ENCODE data around the gene MT4.

MT4 gene

DNA sequence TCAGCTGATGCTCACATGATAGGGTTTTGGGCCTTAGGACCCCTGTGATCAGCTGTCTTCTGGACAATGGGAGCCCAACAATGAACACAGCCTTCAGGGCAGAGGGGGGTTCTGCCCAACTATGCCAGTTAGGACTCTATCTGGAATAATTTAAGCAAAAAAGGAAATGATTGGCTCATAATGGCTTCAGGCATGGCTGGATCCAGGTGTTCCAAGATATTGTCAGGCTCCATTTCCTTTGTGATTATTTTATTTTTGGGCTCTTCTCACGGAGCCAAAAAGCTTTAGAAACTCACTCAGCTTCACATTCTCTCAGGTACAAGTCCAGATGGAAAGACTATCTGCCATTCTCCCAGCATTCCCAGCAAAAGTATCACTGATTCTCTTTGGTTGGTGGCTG, 40.6 kb downstream of the MT4 start:
- TF ChIP-seq, protein P1, sequence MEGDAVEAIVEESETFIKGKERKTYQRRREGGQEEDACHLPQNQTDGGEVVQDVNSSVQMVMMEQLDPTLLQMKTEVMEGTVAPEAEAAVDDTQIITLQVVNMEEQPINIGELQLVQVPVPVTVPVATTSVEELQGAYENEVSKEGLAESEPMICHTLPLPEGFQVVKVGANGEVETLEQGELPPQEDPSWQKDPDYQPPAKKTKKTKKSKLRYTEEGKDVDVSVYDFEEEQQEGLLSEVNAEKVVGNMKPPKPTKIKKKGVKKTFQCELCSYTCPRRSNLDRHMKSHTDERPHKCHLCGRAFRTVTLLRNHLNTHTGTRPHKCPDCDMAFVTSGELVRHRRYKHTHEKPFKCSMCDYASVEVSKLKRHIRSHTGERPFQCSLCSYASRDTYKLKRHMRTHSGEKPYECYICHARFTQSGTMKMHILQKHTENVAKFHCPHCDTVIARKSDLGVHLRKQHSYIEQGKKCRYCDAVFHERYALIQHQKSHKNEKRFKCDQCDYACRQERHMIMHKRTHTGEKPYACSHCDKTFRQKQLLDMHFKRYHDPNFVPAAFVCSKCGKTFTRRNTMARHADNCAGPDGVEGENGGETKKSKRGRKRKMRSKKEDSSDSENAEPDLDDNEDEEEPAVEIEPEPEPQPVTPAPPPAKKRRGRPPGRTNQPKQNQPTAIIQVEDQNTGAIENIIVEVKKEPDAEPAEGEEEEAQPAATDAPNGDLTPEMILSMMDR (IDR thresholded peaks at IDR 0.05; ENCODE audit: low read depth, low read length) = no peak
- no peak overlapping the region for H3K4me3 ChIP-seq (ENCODE audit: low read depth, low read length)

DNA sequence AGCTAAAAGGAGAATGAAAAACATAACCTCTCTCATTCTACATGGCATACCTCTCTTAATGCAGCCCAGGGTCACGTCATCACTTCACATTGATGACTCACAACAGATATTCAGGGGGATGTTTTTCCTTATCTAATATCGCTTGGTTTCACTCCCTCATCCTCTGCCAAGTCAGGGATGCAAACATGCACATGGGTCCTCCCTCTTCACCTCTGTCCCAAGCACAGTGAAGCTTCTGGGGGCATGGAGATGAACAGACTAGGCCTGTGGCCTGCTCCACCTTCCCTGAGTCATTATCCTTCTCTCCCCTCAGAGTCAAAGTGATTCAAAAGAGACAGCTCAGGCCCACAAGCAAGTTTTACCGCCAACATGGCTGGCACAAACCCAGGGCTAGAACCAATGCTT, 41.2 kb downstream of the MT4 start:
- no peak overlapping the region for H3K4me3 ChIP-seq (ENCODE audit: low read depth, low read length)
- TF ChIP-seq, protein P1 (IDR thresholded peaks at IDR 0.05; ENCODE audit: low read depth, low read length) = no peak

DNA sequence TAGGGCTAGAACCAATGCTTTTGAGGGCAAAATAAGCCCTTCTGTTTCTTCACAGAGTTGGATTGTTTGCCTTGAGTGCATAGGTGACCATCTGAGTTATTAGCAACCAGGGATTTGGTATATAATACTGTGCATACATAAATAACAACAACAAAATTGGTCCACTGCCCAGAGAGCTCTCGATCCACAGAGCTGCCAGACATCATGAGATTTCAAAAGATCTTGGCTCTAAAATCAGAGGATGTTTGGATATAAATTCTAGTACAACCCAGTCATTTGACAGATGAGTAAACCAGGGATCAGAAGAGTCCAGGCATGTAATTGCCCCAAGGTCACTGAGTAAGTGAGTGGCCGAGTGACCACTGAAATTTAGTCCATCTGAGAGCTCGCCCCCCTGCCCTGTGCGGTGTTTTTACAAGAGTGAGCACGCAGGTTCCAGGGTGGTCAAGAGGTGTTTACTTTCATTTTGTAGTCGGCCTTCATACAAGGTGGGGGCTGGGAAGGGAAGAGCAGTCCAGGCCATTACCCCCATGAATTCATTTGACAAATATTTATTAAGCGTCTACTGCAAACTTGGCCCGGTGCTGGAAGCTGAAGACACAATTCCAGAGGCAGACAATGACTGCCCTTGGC, 41.7 kb downstream of the MT4 start:
- peak overlapping the region; percentile 47 for H3K4me3 ChIP-seq (ENCODE audit: low read depth, low read length)

DNA sequence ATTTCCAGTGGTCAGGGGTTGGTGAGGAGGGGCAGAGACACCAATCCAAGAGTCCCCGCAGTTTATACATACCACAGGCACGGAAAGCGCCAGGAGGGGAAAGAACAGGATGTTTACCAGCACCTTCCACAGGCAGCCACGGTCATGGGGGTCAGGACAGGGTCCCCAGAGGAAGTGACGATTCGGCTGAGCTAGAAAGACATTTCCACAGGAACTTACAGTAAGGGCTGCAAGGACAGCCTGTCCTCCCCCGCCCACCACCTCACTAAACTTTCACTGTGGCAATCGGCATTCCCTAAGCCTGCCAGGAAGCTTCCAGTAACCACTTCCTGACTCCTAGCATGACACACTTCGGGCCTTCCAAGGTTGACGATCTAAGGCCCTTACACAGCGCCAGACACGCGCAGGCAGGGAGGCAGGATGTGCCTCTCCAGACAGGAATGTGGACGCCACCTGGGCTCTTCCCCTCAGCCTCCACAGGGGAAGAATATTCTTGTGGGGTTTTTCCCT, 42.3 kb downstream of the MT4 start:
- TF ChIP-seq, protein P1 (IDR thresholded peaks at IDR 0.05; ENCODE audit: low read depth, low read length) = no peak
- peak overlapping the region; percentile 47 for H3K4me3 ChIP-seq (ENCODE audit: low read depth, low read length)

More for the DNA sequence above, 41.7 kb downstream of the MT4 start:
- TF ChIP-seq, protein P1 (IDR thresholded peaks at IDR 0.05; ENCODE audit: low read depth, low read length) = no peak

DNA sequence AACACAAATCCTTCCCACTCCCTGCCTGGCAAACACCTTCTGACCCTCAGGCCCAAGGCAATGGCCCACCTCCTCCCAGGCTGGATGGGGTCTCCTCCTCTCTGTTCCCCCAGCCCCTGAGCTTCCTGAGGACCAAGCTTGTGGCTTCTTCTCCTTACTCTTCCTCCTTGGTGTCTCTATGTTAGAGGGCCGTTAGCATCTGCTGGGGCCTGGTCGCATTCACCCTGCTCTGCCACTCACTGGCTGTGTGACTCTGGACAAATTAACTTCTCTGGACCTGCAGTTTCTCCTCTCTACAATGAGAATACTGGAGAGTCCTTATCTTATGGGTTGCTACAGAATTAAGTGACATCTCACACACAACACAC, 42.8 kb downstream of the MT4 start:
- TF ChIP-seq, protein P1 (IDR thresholded peaks at IDR 0.05; ENCODE audit: low read depth, low read length) = no peak
- peak overlapping the region; percentile 91 for H3K4me3 ChIP-seq (ENCODE audit: low read depth, low read length)

DNA sequence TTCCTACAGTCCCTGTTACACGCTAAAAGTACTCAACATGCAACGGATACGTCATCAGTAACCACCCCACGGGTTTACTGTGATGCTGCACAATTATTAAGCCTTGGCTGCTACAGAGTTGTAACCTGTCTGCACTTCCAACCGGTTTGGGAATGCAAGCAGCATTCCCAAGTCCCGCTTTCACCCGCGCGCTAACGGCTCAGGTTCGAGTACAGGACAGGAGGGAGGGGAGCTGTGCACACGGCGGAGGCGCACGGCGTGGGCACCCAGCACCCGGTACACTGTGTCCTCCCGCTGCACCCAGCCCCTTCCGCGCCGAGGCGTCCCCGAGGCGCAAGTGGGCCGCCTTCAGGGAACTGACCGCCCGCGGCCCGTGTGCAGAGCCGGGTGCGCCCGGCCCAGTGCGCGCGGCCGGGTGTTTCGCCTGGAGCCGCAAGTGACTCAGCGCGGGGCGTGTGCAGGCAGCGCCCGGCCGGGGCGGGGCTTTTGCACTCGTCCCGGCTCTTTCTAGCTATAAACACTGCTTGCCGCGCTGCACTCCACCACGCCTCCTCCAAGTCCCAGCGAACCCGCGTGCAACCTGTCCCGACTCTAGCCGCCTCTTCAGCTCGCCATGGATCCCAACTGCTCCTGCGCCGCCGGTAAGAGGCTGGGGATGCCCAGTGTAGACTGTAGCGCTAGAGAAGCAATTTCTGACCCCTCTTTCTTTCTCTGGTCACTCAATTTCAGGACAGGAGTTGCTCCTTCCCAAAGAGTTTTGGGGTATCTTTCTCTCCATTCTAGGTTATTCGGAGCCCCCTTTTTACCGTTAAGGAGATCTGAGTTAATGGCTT, 43.4 kb downstream of the MT4 start, which contains the start of gene MT2A:
Gene MT2A (plus strand): TSS at position 542 of the 833 bp plus-strand sequence. CDS start 72 bp downstream, at position 614.
- TF ChIP-seq, protein P1 (IDR thresholded peaks at IDR 0.05; ENCODE audit: low read depth, low read length) = no peak
- H3K4me3 ChIP-seq (ENCODE audit: low read depth, low read length) = peak within 1 kb of the TSS; percentile 91

Data from WI38 (cell line).